GM12878 (cell line): ENCODE results near the gene PROX2. TPM values are rescaled to one million over a fixed set of nuclear protein-coding genes. Genes with fewer than 3 reads are reported as not detected.

Experiments
- ATAC-seq: fragments of 200-7000 bp; cut with Tn5 transposase; 3 replicates; pipeline ENCODE4 v1.9.1; 2020; ENCODE audit warnings: mild to moderate bottlenecking, moderate library complexity
- BruUV-seq: library from RNA; stranded (reverse); fragments of 400-500 nt; replicated peaks from 2 replicates; lab custom pipeline; 2021; lab: Mats Ljungman, UMichigan
- CTCF ChIA-PET: fragments of 300-600 bp; sonication (Branson Sonifier 250); formaldehyde crosslinking; extraction: SDS; loops from one replicate; lab custom pipeline; 2021; ENCODE audit warnings: inconsistent platforms; lab: Yijun Ruan, JAX
- POLR2A ChIA-PET: fragments of 350-600 bp; formaldehyde crosslinking; extraction: SDS; loops from one replicate; lab custom pipeline; 2021; ENCODE audit warnings: inconsistent platforms; lab: Charles Lee
- RAD21 ChIA-PET: fragments of 300-600 bp; sonication (Branson Sonifier 250); formaldehyde crosslinking; loops from one replicate; lab custom pipeline; 2023; ENCODE audit warnings: antibody characterized with exemption; ENCODE audit not compliant: unreplicated experiment; lab: Charles Lee
- SMC1A ChIA-PET: fragments of 300-600 bp; sonication (Branson Sonifier 250); formaldehyde crosslinking; loops from one replicate; lab custom pipeline; 2023; ENCODE audit not compliant: unreplicated experiment, uncharacterized antibody; lab: Charles Lee
- DNase-seq: peaks from one replicate; pipeline ENCODE4 v3.0.0-alpha.2; 2011; ENCODE audit warnings: low read depth, low spot score
- FAIRE-seq: peaks from 3 replicates; lab custom pipeline; 2011; peaks lifted over from hg19 to GRCh38; lab: Jason Lieb, UNC
- H2AFZ ChIP-seq: 2 replicates; pipeline ENCODE4 v1.6.0; 2011; ENCODE audit warnings: low read depth, low read length, control low read depth; ENCODE audit not compliant: control insufficient read depth
- H3K27ac ChIP-seq: 2 replicates; pipeline ENCODE4 v1.5.1; 2011; ENCODE audit warnings: control low read depth; ENCODE audit not compliant: control insufficient read depth, insufficient read depth
- H3K27me3 ChIP-seq, 2 experiments: replicated peaks in 1 of 2; 2 replicates each; pipeline versions ENCODE4 v1.6.0 to v1.6.1; 2011; ENCODE audit warnings: low read length in 1 of 2; ENCODE audit not compliant: control insufficient read depth in 2 of 2, insufficient read depth in 2 of 2
- H3K36me3 ChIP-seq, 2 experiments: 2 replicates each; pipeline ENCODE4 v1.5.1; 2011; ENCODE audit warnings: low read length in 1 of 2; ENCODE audit not compliant: control insufficient read depth in 2 of 2, insufficient read depth in 2 of 2
- H3K4me1 ChIP-seq: 2 replicates; pipeline ENCODE4 v1.6.1; 2011; ENCODE audit warnings: mild to moderate bottlenecking, low read length, moderate library complexity, mixed read lengths; ENCODE audit not compliant: control insufficient read depth, insufficient read depth
- H3K4me2 ChIP-seq: 2 replicates; pipeline ENCODE4 v1.6.0; 2011; ENCODE audit warnings: control low read depth; ENCODE audit not compliant: control insufficient read depth, insufficient read depth
- H3K4me3 ChIP-seq: fragments of 200-600 bp; sonication (generic); 2 replicates; pipeline ENCODE4 v1.5.1; 2016
- H3K79me2 ChIP-seq: 2 replicates; pipeline ENCODE4 v1.6.0; 2011; ENCODE audit warnings: low read length; ENCODE audit not compliant: control insufficient read depth, insufficient read depth
- H3K9ac ChIP-seq: 2 replicates; pipeline ENCODE4 v1.8.0; 2011; ENCODE audit warnings: low read length, control low read depth, mixed read lengths; ENCODE audit not compliant: control insufficient read depth, insufficient read depth
- H3K9me3 ChIP-seq: replicated peaks from 3 replicates; pipeline ENCODE4 v1.5.1; 2011; ENCODE audit warnings: mild to moderate bottlenecking, low read length; ENCODE audit not compliant: control insufficient read depth, insufficient read depth
- H4K20me1 ChIP-seq: 2 replicates; pipeline ENCODE4 v1.6.0; 2011; ENCODE audit not compliant: control insufficient read depth, insufficient read depth
- GABPA ChIP-seq: IDR thresholded peaks from 2 replicates; pipeline ENCODE4 v1.6.1; 2014; ENCODE audit warnings: antibody characterized with exemption, low read depth, mild to moderate bottlenecking, inconsistent platforms
- HDGF ChIP-seq: fragments of 450-650 bp; IDR thresholded peaks from 2 replicates; pipeline ENCODE4 v1.6.1; 2016; ENCODE audit warnings: antibody characterized with exemption
- LARP7 ChIP-seq: fragments of 450-650 bp; IDR thresholded peaks from 2 replicates; pipeline ENCODE4 v1.6.1; 2017; ENCODE audit warnings: mild to moderate bottlenecking
- MTA3 ChIP-seq: IDR thresholded peaks from 2 replicates; pipeline ENCODE4 v1.6.1; 2012; ENCODE audit warnings: low read length, inconsistent platforms, borderline replicate concordance
- PAX8 ChIP-seq: fragments of 450-650 bp; IDR thresholded peaks from 2 replicates; pipeline ENCODE4 v1.6.1; 2017; ENCODE audit warnings: mild to moderate bottlenecking, moderate library complexity
- RUNX3 ChIP-seq: IDR thresholded peaks from 2 replicates; pipeline ENCODE4 v1.6.1; 2012; ENCODE audit warnings: low read length, inconsistent platforms
- TARDBP ChIP-seq: IDR thresholded peaks from 2 replicates; pipeline ENCODE4 v1.6.1; 2016; ENCODE audit warnings: borderline replicate concordance
- YBX1 ChIP-seq: fragments of 450-650 bp; IDR thresholded peaks from 2 replicates; pipeline ENCODE4 v1.6.1; 2016; ENCODE audit warnings: antibody characterized with exemption
- ZBED1 ChIP-seq: IDR thresholded peaks from 2 replicates; pipeline ENCODE4 v1.6.1; 2016; ENCODE audit warnings: borderline replicate concordance
- WGBS: methylation state at CpG from one replicate; pipeline ENCODE4 v1.1.6; 2016; ENCODE audit warnings: low lambda C conversion rate; ENCODE audit not compliant: insufficient replicate concordance, insufficient coverage; ENCODE audit errors: missing lambda C conversion rate; 5-methylcytosine and 5-hydroxymethylcytosine counted together
- in situ Hi-C: fragments of 300-500 bp; cut with MboI; formaldehyde crosslinking; loops from 9 replicates; pipeline ENCODE4 v1.14.3; 2018; ENCODE audit warnings: mixed read lengths
- intact Hi-C: fragments of 100-400 bp; cut with micrococcal nuclease; formaldehyde crosslinking; loops from one replicate; pipeline ENCODE4 v1.14.2; 2022; ENCODE audit not compliant: unreplicated experiment
- polyA plus RNA-seq, 11 experiments: library from polyadenylated mRNA; depleted of rRNA in 4 of 11; unstranded in 6 of 11; stranded (reverse) in 5 of 11; fragments of >200 nt; fragmentation: Nextera tagmentation in 4 of 11; fragmentation: Illumina TruSeq in 1 of 11; extraction: Ambion mirVana in 4 of 11; extraction: Trizol in 1 of 11; gene quantifications; 1 replicate in 1 of 11; 2 replicates in 10 of 11; pipeline versions ENCODE4 v1.2.1 to v1.2.3, GENCODE V29; 2011 to 2016; ENCODE audit warnings: inconsistent platforms in 2 of 11, missing spikeins in 2 of 11, low read depth in 1 of 11
- total RNA-seq, 4 experiments: library from RNA; depleted of rRNA in 3 of 4; stranded (reverse); fragments of >200 nt in 3 of 4; fragmentation: Illumina TruSeq in 1 of 4; extraction: Trizol in 1 of 4; gene quantifications; 2 replicates each; pipeline versions ENCODE4 v1.2.1 to v1.2.3, GENCODE V29; 2013 to 2021
- TF ChIP-seq, protein P1 (sequence below): fragments of 450-650 bp; formaldehyde crosslinking; IDR thresholded peaks from 2 replicates; pipeline ENCODE4 v1.4.0; 2022; ENCODE audit warnings: mild to moderate bottlenecking, moderate library complexity
- TF ChIP-seq, protein P2 (sequence below): fragments of 450-650 bp; formaldehyde crosslinking; IDR thresholded peaks from 2 replicates; pipeline ENCODE4 v1.5.0; 2022; ENCODE audit warnings: mild to moderate bottlenecking, missing genetic modification characterization
- TF ChIP-seq, protein P3 (sequence below): IDR thresholded peaks from 2 replicates; pipeline ENCODE4 v1.6.1; 2012; ENCODE audit warnings: low read depth, low read length, improper control_type of control experiment
- TF ChIP-seq, protein P4 (sequence below): fragments of 450-650 bp; IDR thresholded peaks from 2 replicates; pipeline ENCODE4 v1.6.1; 2016; ENCODE audit warnings: mild to moderate bottlenecking, moderate library complexity, borderline replicate concordance

PROX2 gene
- total and polyA plus RNA-seq, 10 of the 15 experiments (the other 5 are each of a cell fraction or from before 2014, with no cell fraction given) = 0.04 to 0.42 (median 0.19) TPM

DNA sequence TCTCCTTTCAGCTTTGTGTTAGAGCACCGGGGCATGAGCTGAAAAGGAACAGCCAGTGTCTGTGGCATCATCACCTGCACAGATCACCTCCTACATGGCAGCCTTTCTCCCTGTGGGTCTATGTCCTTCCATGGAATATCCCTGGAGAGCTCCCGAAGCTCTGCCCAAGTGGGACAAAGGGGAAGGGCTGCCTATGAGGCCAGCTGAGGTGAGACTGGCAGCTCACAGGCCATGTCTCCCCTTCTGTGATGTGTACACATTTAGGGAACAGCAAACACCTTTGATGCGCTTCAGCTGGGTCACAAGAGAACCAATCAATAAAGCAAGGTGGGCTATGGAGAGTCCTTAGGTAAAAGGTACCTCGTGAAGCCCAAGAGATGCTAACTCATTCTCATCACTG is 4.1 kb downstream of the PROX2 start:
- no TSS peak for BruUV-seq
- H3K9me3 ChIP-seq = no peaks in the 10 kb centered on the region
- no peak overlapping the region for H3K4me2 ChIP-seq
- ChIA-PET CTCF (interaction anchor here (1.0 to 20.7 kb wide), 7 partner anchors 13 to 216 kb away, joined by 3 to 289 read pairs (median 4); no protein-coding TSS in a partner anchor), SMC1A (interaction anchor here (0.6 to 1.8 kb wide), 5 partner anchors 9 to 200 kb away, joined by 3 to 8 read pairs (median 5); no protein-coding TSS in a partner anchor), RAD21 (interaction anchor here (1.0 to 2.9 kb wide), 4 partner anchors 9 to 13 kb away, joined by 4 to 13 read pairs (median 4); no protein-coding TSS in a partner anchor), POLR2A (interaction anchor here (0.7 to 1.1 kb wide), 3 partner anchors 8 to 28 kb away, joined by 3 read pairs; no protein-coding TSS in a partner anchor)
- no peak overlapping the region for H3K4me3 ChIP-seq
- H3K9ac ChIP-seq = no peak overlapping the region
- in situ Hi-C loops = no loop called here
- H4K20me1 ChIP-seq = no peaks in the 10 kb centered on the region
- H3K36me3 ChIP-seq = no peaks in the 10 kb centered on the region
- no peak overlapping the region for H2AFZ ChIP-seq
- 84% methylated on average over 4 of the region's 4 CpGs for WGBS
- FAIRE-seq (no peak), DNase-seq (no peak), ATAC-seq (no peak)
- intact Hi-C loops = no loop called here
- H3K79me2 ChIP-seq = no peaks in the 10 kb centered on the region
- no peaks in the 10 kb centered on the region; a peak in 1 of 4 replicates for H3K27me3 ChIP-seq
- peaks cover 10% of the 10 kb centered on the region for H3K4me1 ChIP-seq
- H3K27ac ChIP-seq = no peak overlapping the region
- no peak for TF ChIP-seq PAX8
- TF ChIP-seq MTA3 = no peak
- TF ChIP-seq LARP7 = no peak
- no peak for TF ChIP-seq GABPA
- TF ChIP-seq TARDBP = no peak
- no peak for TF ChIP-seq ZBED1
- TF ChIP-seq YBX1 = no peak
- no peak for TF ChIP-seq HDGF
- TF ChIP-seq, protein P1, sequence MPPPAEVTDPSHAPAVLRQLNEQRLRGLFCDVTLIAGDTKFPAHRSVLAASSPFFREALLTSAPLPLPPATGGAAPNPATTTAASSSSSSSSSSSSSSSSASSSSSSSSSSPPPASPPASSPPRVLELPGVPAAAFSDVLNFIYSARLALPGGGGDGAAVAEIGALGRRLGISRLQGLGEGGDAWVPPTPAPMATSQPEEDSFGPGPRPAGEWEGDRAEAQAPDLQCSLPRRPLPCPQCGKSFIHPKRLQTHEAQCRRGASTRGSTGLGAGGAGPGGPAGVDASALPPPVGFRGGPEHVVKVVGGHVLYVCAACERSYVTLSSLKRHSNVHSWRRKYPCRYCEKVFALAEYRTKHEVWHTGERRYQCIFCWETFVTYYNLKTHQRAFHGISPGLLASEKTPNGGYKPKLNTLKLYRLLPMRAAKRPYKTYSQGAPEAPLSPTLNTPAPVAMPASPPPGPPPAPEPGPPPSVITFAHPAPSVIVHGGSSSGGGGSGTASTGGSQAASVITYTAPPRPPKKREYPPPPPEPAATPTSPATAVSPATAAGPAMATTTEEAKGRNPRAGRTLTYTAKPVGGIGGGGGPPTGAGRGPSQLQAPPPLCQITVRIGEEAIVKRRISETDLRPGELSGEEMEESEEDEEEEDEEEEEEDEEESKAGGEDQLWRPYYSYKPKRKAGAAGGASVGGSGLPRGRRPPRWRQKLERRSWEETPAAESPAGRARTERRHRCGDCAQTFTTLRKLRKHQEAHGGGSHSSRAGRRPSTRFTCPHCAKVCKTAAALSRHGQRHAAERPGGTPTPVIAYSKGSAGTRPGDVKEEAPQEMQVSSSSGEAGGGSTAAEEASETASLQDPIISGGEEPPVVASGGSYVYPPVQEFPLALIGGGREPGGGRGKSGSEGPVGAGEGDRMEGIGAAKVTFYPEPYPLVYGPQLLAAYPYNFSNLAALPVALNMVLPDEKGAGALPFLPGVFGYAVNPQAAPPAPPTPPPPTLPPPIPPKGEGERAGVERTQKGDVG (CRISPR knock-in tag) = no peak
- TF ChIP-seq, protein P2, sequence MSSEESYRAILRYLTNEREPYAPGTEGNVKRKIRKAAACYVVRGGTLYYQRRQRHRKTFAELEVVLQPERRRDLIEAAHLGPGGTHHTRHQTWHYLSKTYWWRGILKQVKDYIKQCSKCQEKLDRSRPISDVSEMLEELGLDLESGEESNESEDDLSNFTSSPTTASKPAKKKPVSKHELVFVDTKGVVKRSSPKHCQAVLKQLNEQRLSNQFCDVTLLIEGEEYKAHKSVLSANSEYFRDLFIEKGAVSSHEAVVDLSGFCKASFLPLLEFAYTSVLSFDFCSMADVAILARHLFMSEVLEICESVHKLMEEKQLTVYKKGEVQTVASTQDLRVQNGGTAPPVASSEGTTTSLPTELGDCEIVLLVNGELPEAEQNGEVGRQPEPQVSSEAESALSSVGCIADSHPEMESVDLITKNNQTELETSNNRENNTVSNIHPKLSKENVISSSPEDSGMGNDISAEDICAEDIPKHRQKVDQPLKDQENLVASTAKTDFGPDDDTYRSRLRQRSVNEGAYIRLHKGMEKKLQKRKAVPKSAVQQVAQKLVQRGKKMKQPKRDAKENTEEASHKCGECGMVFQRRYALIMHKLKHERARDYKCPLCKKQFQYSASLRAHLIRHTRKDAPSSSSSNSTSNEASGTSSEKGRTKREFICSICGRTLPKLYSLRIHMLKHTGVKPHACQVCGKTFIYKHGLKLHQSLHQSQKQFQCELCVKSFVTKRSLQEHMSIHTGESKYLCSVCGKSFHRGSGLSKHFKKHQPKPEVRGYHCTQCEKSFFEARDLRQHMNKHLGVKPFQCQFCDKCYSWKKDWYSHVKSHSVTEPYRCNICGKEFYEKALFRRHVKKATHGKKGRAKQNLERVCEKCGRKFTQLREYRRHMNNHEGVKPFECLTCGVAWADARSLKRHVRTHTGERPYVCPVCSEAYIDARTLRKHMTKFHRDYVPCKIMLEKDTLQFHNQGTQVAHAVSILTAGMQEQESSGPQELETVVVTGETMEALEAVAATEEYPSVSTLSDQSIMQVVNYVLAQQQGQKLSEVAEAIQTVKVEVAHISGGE = no peak
- TF ChIP-seq, protein P3, sequence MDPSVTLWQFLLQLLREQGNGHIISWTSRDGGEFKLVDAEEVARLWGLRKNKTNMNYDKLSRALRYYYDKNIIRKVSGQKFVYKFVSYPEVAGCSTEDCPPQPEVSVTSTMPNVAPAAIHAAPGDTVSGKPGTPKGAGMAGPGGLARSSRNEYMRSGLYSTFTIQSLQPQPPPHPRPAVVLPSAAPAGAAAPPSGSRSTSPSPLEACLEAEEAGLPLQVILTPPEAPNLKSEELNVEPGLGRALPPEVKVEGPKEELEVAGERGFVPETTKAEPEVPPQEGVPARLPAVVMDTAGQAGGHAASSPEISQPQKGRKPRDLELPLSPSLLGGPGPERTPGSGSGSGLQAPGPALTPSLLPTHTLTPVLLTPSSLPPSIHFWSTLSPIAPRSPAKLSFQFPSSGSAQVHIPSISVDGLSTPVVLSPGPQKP = no peak
- no peak for TF ChIP-seq RUNX3
- TF ChIP-seq, protein P4, sequence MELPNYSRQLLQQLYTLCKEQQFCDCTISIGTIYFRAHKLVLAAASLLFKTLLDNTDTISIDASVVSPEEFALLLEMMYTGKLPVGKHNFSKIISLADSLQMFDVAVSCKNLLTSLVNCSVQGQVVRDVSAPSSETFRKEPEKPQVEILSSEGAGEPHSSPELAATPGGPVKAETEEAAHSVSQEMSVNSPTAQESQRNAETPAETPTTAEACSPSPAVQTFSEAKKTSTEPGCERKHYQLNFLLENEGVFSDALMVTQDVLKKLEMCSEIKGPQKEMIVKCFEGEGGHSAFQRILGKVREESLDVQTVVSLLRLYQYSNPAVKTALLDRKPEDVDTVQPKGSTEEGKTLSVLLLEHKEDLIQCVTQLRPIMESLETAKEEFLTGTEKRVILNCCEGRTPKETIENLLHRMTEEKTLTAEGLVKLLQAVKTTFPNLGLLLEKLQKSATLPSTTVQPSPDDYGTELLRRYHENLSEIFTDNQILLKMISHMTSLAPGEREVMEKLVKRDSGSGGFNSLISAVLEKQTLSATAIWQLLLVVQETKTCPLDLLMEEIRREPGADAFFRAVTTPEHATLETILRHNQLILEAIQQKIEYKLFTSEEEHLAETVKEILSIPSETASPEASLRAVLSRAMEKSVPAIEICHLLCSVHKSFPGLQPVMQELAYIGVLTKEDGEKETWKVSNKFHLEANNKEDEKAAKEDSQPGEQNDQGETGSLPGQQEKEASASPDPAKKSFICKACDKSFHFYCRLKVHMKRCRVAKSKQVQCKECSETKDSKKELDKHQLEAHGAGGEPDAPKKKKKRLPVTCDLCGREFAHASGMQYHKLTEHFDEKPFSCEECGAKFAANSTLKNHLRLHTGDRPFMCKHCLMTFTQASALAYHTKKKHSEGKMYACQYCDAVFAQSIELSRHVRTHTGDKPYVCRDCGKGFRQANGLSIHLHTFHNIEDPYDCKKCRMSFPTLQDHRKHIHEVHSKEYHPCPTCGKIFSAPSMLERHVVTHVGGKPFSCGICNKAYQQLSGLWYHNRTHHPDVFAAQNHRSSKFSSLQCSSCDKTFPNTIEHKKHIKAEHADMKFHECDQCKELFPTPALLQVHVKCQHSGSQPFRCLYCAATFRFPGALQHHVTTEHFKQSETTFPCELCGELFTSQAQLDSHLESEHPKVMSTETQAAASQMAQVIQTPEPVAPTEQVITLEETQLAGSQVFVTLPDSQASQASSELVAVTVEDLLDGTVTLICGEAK = no peak
